Esophagus (tissue), 2 donors: Measurements from ENCODE around the gene GALNT18. TPM values are rescaled to one million over a fixed set of nuclear protein-coding genes. Genes with fewer than 3 reads are reported as not detected.

ENCODE experiments used
- H3K27ac ChIP-seq, 2 donors: one replicate each; pipeline ENCODE4 v1.5.1; 2013; ENCODE audit warnings: low read depth in 2 of 2, mild to moderate bottlenecking in 2 of 2, inconsistent platforms in 1 of 2, low read length in 1 of 2, moderate library complexity in 1 of 2
- H3K27me3 ChIP-seq, 2 donors: one replicate each; pipeline ENCODE4 v1.6.1; 2013; ENCODE audit warnings: low read length in 2 of 2, control low read depth in 1 of 2, mild to moderate bottlenecking in 1 of 2; ENCODE audit not compliant: insufficient read depth in 2 of 2, control insufficient read depth in 1 of 2
- H3K36me3 ChIP-seq, 2 donors: one replicate each; pipeline ENCODE4 v1.6.1; 2013; ENCODE audit warnings: low read length in 1 of 2; ENCODE audit not compliant: control insufficient read depth in 2 of 2, insufficient read depth in 2 of 2
- H3K4me1 ChIP-seq, 2 donors: one replicate each; pipeline ENCODE4 v1.6.1; 2013; ENCODE audit warnings: low read length in 1 of 2; ENCODE audit not compliant: control insufficient read depth in 2 of 2, insufficient read depth in 2 of 2
- H3K4me3 ChIP-seq, 2 donors: one replicate each; pipeline ENCODE4 v1.5.1; 2013; ENCODE audit warnings: low read length in 2 of 2, mild to moderate bottlenecking in 2 of 2, low read depth in 1 of 2, moderate library complexity in 1 of 2
- H3K9me3 ChIP-seq, 2 donors: one replicate each; pipeline ENCODE4 v1.6.1; 2013; ENCODE audit warnings: mild to moderate bottlenecking in 2 of 2, low read depth in 1 of 2, low read length in 1 of 2, moderate library complexity in 1 of 2; ENCODE audit not compliant: control insufficient read depth in 2 of 2, insufficient read depth in 1 of 2
- WGBS, 2 donors: extraction: QIAGEN DNeasy Blood & Tissue Kit; methylation state at CpG; one replicate each; pipeline ENCODE4 v1.1.7; 2013; 5-methylcytosine and 5-hydroxymethylcytosine counted together
- polyA plus RNA-seq, 2 donors: library from polyadenylated mRNA; stranded (reverse); fragments of 200-250 nt; gene quantifications; one replicate each; pipeline ENCODE4 v1.2.3, GENCODE V29; 2013
- donor health status: healthy with polysubstance abuse.
- donor health status: Bipolar disorder and iron deficiency.

The GALNT18 gene
- polyA plus RNA-seq, 2 donors, result 2.2 to 5.8 TPM

DNA sequence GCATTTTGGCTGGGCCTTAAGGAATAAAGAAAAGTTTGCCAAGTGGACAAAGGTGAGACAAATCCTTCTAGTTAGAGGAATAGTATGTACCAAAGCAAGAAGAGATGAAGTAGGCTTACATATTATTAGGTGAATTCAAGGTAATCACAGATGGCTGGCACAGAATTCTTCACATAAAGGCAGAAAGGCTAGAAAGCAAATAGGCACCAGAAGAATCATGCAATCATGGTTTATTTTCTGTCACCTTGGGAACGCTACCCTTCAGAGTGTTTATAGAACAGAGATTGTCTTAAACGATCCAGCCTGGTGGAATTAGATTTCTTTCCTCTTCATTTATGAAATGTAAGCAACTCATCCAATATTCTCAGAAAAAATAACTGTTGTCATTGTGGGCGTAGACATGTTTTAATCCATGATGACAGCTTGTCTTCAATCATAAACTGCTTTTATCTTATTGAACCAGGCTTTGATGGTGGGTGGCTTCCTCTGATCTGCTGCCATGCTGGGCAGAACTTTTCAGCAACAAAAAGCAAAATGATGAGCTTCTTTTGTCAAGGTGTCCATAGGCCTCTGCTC, 219.8 kb downstream of the GALNT18 start:
- Histone ChIP-seq H3K27ac (no peak overlapping the region), H3K36me3 (no peaks in the 10 kb centered on the region), H3K4me3 (no peak overlapping the region), H3K9me3 (no peaks in the 10 kb centered on the region), H3K4me1 (peaks cover 0 to 2% of the 10 kb centered on the region in 2 donors), H3K27me3 (no peaks in the 10 kb centered on the region)
- 53 to 54% methylated on average over 3 of the region's 3 CpGs for WGBS, 2 donors

DNA sequence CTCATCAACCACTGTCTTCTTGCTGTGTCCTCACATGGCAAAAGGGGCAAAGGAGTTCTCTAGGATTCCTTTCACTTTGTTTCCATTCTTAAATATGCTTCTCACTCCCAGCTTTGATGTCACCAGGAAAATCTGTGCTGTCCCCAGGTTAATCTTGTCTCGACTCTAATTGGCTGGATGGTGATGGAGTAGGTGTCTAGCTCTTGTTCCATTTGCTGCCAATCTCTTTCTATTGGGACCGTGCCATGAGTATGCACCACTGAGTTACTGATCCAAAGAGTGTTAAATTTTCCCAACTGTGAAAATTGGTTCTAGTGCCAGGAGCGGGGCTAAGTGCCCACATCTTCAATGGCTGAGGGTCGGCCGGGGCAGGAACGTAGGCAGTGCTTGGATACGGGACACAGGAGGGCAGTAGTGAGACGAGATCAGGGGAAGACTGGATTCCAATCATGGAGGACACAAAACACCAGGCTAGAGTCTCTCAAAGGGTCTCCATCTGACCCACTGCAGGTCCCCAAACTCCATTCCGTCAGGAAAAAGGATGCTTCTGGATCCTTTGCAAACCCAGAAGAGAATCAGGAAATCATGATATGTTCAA, 221.1 kb downstream of the GALNT18 start:
- Histone ChIP-seq H3K4me3 (no peak overlapping the region), H3K9me3 (no peaks in the 10 kb centered on the region), H3K4me1 (peaks cover 0 to 2% of the 10 kb centered on the region in 2 donors), H3K27me3 (no peaks in the 10 kb centered on the region), H3K36me3 (no peaks in the 10 kb centered on the region), H3K27ac (no peak overlapping the region)
- 86 to 93% methylated on average over 9 of the region's 9 CpGs for WGBS, 2 donors

DNA sequence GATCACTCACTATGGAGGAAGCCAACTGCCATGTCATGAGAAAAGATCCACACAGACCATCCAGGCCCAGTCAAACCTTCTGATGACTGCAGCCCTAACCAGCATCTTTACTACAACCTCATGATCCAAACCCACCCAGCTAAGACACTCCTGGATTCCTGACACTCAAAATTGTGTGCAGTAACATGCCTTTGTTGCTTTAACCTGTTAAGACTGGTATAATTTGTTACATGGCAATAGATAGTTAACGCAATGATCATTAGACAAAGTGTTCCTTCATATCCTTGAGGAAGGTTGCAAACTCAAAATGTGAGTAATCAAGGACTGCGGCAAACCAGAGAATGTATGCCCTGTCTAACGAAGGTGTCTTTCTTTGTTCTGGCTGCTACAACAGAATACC, 221.7 kb downstream of the GALNT18 start:
- Histone ChIP-seq H3K9me3 (no peaks in the 10 kb centered on the region), H3K27me3 (no peaks in the 10 kb centered on the region), H3K36me3 (no peaks in the 10 kb centered on the region), H3K4me3 (no peak overlapping the region), H3K27ac (no peak overlapping the region), H3K4me1 (peaks cover 0 to 2% of the 10 kb centered on the region in 2 donors)
- 65 to 81% methylated on average over 3 of the region's 3 CpGs for WGBS, 2 donors

DNA sequence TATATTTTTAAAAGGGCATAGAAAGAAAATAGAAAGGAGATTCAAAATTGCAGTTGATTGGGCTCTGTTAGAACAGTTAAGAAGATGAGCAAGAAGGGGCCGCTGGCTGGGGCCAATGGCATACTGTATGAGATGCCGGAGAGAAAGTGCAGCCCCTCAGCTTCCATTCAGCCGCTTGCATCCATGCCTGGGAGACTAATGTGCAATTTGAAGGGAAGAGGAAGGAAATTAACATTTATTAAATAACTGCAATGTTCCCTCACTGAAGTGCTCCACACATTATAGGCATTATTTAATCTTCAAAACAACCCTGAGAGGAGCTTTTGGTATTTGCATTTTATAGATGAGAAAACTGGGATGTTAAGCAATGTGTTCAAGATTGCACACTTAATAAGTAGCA, 224.0 kb downstream of the GALNT18 start:
- Histone ChIP-seq H3K27me3 (no peaks in the 10 kb centered on the region), H3K4me1 (no peaks in the 10 kb centered on the region), H3K27ac (no peak overlapping the region), H3K36me3 (no peaks in the 10 kb centered on the region), H3K4me3 (no peak overlapping the region), H3K9me3 (no peaks in the 10 kb centered on the region)
- 96% methylated on average over 3 of the region's 3 CpGs for WGBS, 2 donors

DNA sequence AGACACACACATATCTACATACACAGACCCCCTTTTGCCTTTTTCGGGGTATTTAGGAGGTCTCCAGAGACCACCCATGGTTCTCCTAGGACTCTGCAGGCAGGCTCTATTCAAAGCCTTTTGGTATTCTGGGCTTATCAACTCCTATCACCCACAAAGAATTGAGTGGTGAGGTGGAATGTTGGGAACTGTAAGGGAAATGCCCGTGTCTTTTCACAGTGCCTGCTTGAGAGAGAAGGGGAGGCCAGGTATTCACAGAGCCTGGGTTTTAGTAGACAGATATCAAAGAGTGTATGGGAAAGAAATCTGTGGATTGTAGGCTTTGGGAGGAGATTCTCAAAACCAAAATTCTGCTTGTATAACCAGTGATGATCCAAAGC, 224.8 kb downstream of the GALNT18 start:
- Histone ChIP-seq H3K36me3 (no peaks in the 10 kb centered on the region), H3K27ac (no peak overlapping the region), H3K9me3 (no peaks in the 10 kb centered on the region), H3K4me3 (no peak overlapping the region), H3K27me3 (no peaks in the 10 kb centered on the region), H3K4me1 (no peaks in the 10 kb centered on the region)
- 73 to 80% methylated on average over 2 of the region's 2 CpGs for WGBS, 2 donors

DNA sequence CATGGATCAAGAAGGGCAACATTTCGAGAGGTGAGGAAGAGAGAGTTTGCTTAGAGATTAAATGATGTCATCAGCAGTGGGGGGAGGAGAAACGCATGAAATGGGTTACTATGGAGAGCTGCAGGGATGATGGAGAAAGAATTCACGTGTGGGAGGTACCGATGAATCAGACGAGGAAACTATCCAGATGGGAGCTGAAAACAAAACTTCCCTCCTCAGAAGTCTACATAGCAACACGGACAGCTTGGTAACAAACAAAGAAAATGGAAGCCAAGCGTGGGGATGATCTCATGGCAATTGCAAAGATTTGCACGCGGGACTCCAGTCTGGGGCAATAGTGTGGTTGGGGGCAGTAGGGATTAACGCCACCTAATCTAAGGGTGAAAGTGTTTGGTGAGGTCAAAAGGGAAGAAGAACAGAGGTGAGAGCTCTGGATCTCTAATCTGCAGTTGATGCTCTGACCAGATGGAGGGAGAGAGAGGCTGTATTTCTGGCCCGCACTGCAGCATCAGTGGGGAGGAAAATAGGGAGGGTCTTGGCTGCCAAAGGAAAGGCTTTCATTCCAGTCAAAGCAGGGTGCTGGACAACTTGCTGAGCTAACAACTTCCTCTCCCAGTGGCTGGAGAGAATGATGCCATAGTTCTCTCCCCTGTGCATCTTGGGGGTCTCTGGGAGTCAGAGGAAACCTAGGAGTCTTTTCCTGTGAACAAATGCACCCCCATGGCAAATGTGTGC, 225.3 kb downstream of the GALNT18 start:
- Histone ChIP-seq H3K27me3 (no peaks in the 10 kb centered on the region), H3K9me3 (no peaks in the 10 kb centered on the region), H3K36me3 (no peaks in the 10 kb centered on the region), H3K27ac (peak overlapping the region in 1 of 2 donors; percentile 44), H3K4me1 (no peaks in the 10 kb centered on the region), H3K4me3 (no peak overlapping the region)
- 43 to 49% methylated on average over 11 of the region's 11 CpGs for WGBS, 2 donors

DNA sequence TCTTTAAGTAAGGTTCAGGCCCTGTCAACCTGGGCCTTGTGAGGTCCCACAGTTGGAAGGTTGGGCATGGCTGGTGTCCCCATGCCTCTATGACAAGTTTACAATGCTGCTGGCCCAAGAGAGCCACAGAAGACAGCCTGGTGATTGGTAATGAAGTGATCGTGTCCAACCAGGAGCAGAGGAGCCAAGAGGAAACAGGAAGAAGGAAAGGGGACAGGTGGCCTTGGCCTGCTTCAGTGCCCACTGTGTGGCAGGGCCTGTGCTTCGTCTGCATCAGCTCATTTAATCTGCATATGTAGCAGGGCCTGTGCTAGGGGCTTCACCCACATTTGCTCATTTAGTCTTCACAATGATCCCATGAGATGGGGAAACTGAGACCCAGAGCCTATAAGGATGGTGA, 226.7 kb downstream of the GALNT18 start:
- 81 to 82% methylated on average over 2 of the region's 2 CpGs for WGBS, 2 donors
- Histone ChIP-seq H3K27ac (no peak overlapping the region), H3K36me3 (no peaks in the 10 kb centered on the region), H3K4me1 (no peaks in the 10 kb centered on the region), H3K27me3 (no peaks in the 10 kb centered on the region), H3K4me3 (no peak overlapping the region), H3K9me3 (no peaks in the 10 kb centered on the region)

DNA sequence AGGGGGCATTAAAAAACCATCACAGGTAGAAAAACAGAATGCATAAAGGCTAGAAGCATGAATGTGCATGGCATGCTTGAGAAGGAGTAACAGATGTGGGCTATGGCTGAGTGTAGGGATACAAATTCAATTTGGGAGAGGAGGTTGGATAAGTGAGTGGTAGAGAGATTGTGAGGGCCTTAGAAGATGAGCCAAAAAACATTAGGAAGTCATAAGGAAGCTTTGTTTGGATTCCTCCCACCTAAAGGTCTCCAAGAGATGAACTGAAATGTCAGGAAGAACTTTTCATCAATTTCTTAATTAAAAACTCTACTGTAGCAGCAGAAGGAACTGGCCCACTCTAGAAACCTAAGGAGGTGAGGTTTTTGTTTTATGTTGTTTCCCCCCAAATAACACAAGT, 227.6 kb downstream of the GALNT18 start:
- no peak overlapping the region for H3K27ac ChIP-seq
- H3K4me3 ChIP-seq, result no peak overlapping the region
- H3K36me3 ChIP-seq, result no peaks in the 10 kb centered on the region
- H3K4me1 ChIP-seq, result no peaks in the 10 kb centered on the region
- H3K27me3 ChIP-seq, result no peaks in the 10 kb centered on the region
- H3K9me3 ChIP-seq, result no peaks in the 10 kb centered on the region

DNA sequence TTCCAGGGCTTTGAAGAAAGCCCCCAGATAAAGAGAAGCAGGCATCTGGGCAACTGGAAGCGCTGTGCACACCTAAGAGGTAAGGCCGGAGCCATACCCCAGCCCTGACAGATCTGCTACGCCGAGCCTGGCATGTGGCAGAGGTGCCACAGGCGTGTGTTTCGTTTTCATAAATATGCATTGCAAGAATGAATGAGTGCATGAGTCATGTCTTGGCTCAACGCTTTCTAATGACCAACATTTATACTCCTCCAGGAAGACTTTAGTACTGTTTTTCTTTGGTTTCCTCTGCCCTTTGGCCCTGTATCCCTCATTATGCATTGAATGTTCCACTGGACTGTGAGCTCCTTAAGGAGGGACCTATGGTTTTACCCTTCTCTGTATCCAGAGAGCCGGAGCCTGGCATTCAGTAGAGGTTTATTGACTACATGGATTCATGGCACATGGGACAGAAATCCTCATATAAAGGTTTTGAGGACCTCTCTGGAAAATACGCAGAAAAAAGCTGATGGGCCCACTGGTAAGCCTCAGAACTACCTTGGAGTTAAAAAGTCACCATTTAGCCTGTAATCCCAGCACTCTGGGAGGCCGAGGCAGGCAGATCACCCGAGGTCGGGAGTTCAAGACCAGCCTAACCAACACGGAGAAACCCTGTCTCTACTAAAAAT, 229.9 kb downstream of the GALNT18 start:
- Histone ChIP-seq H3K4me3 (no peak overlapping the region), H3K9me3 (no peaks in the 10 kb centered on the region), H3K27ac (no peak overlapping the region), H3K4me1 (no peaks in the 10 kb centered on the region), H3K27me3 (no peaks in the 10 kb centered on the region), H3K36me3 (no peaks in the 10 kb centered on the region)
- WGBS, 2 donors, result 52 to 53% methylated on average over 13 of the region's 13 CpGs
